T1000 (cell line): Measurements from ENCODE around the gene FTO.
"Not testable (repeated sequence)": the region's sequence is repeated elsewhere in the genome, so short reads cannot be mapped to it uniquely, and the experiment has no call there.

ENCODE experiments used
- DNase-seq: peaks from one replicate; lab custom pipeline; 2025; ENCODE audit warnings: mixed read lengths; lab: John Stamatoyannopoulos, UW

FTO gene

DNA sequence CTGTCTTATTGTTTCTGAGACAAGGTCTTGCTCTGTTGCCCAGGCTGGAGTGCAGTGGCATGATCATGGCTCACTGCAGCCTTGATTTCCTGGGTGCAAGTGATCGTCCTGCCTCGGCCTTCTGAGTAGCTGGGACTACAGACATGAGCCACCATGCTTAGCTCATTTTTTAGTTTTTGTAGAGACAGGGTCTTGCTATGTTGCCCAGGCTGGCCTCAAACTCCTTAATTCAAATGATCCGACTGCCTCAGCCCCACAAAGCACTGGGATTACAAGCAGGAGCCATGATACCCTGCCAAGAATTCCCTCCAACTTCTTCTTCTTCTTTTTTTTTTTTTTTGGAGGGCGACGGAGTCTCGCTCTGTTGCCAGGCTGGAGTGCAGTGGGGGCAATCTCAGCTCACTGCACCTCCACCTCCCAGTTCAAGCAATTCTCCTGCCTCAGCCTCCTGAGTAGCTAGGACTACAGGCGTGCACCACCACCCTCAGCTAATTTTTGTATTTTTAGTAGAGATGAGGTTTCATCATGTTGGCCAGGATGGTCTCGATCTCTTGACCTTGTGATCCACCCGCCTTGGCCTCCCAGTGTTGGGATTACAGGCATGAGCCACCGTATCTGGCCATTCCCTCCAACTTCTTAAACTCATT is 477.9 kb downstream of the FTO start:
- not testable (repeated sequence) for DNase-seq

DNA sequence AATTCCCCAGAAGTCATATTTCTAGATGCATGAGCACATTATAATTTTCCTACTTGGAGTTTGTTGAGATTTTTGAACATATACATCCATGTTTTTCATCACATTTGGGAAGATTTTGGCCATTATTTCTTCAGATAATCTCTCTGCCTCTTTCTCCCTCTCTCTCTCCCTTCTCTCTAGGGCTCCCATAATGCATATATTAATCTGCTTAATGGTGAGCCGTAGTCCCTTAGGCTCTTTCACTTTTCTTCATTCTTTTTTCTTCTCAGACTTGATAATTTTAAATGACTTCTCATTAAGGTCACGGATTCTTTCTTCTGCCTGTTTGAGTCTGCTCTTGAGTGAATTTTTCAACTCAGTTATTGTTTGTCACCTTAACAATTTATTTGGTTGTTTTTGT is 481.1 kb downstream of the FTO start:
- no peak for DNase-seq

DNA sequence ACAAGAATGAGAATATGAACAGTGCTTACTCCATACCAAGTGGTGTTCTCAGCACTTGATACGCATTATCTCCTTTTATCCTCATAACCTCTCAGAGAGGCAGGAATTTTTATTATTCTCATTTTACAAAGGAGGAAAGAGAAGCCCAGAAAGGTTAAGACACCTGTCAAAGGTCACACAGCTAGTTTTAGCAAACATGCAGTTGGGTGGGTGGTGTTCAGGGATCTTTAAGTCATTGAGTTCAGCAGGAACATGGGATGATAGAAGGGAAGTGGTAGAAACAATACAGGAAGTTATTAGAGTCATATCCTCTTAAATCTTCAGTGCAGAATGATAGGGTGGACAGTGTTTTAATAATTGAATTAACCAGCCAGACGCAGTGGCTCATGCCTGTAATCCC is 487.2 kb downstream of the FTO start:
- no peak for DNase-seq

DNA sequence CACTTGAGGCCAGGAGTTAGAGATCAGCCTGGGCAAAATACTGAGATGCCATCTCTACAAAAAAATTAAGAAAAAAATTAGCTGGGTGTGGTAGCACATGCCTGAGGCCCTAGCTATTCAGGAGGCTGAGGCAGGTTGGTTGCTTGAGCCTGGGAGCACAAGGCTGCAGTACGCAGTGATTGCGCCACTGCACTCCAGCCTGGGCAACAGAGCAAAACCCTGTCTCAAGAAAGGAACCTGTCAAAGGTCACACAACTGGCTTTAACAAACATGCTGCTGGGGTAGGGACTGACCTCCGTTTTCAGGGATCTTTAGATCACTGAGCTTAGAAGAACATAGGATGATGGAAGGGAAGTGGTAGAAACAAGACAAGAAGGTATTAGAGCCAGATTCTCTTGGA is 487.6 kb downstream of the FTO start:
- no peak for DNase-seq

DNA sequence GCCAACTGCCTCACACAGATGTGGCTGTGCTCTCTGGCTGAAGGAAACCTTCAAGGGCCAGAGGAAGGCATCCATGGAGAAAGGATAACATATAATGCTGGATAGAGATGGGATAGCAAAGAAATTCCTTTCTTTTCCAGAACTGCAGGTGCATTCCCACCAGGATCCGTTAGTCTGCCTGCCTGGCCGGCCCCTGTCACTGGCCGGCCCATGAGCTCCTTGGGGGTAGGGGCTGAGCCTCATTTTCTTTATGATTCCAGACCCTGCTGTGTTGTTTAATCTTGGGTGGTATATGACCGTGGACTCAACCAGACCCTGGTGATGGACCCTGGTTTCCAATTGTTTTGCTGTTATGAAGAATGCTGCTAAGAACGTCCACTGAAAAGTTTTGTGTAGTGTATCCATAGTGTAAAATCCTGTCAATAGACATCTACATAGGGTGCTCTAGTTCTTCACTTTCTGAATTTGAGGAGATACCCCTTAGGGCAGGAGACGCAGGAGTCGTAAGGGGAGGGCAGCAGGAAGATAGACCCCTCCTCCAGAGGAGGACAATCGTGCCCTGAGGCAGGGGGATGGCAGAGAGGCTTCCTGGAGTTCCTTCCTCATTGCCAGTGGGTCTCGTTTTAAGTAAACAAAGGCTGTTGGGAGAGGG is 489.2 kb downstream of the FTO start:
- no peak for DNase-seq

DNA sequence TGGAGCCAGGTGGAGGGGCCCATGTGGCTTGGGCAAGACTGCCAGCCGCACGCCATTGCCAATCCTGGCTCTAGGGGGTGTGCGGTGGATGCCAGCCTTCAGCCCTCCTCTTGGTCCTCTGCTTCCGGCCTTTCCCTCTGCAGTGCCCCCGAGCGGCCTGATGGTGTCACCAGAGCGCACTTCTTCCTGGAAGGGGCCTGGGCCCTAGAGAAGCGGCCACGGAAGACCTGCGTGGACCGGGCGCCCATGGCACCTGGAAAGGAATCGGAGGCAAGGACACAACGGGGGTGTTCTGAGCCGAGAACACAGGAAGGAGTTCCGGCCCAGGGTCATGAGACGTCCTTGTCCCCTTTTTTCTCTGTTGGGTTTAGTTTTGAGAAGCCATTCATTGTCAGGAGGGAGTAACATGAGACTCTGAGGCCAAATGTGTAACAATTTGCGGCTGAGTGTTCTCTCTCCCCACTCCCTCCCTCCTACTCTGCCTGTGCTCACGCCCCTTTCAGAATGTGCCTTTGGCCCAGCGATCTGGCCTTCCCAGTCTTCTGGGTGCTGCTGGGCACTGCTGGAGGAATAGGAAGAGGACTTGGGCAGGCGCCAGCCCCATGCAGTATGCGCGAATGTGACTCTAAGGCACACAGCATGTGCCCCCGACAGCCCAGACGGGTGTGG is 489.8 kb downstream of the FTO start:
- no peak for DNase-seq

DNA sequence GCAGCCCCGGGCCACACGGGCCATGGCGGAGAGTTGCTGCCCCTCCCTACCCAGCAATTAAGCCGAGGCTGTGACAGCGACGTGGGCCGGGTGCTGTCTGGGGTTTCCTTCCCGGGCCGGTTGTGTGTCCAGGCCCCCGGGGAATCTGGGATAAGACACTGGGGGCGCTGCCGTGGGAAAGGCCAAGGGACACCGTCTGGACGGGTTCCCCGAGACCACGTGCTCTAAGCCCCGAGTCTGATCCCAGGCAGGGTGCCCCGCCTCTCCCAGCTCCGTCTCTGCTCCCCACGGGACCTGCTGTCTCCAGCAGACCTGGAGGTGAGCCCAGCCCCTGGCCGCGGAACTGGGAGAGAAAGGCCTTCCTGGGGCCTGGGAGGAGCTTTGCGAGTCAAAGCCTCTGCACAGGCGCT is 490.4 kb downstream of the FTO start:
- DNase-seq = no peak

DNA sequence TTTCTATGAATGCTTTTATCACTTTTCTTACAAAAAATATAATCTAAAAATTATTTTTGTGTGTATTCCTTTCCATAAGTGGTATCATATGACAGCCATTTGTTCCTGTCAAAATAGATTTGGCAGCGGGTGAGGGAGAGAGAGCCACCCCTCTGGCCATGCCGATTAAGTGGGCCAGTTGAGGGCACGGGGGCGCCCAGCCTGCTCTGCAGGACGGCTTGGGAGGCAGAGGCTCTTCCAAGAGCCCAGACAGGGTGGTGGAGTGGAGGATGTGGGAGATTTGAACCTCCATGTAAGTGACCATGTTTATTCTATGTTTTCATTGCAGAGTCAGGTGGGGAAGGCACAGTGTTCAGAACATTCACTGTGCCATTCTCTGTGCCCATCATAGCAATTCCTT is 493.8 kb downstream of the FTO start:
- no peak for DNase-seq

DNA sequence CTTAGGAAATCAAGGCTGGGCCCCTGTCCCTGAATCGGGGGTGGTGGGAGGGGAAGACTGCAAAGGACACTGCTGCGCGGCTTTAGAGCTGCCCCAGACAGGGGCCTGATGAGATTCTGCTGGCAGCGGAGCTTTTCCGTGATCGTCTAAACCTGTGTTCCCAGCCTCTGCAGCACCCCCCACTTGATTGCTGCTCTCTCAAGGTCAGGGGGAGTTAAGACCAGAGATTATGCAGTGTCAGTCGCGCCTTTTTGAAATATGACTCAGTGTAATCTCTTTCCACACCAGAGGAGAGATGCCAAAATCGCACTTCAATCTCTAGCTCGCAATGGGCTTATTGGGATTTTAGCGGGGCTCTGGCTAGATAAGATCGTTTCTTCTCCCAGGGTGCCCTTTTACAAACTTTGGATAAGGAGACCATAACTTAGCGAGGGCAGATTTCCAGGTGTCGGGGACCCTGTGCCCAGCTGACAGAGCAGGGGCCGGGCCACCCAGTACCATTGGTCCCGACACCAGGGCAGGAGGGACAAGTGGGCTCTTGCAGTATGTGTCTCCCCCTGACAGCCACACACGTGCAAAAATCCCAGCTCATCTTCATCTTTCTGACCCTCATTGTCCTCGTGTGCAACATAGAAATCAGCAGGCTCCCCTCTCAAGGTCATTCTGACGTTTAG is 495.7 kb downstream of the FTO start:
- DNase-seq = no peak

DNA sequence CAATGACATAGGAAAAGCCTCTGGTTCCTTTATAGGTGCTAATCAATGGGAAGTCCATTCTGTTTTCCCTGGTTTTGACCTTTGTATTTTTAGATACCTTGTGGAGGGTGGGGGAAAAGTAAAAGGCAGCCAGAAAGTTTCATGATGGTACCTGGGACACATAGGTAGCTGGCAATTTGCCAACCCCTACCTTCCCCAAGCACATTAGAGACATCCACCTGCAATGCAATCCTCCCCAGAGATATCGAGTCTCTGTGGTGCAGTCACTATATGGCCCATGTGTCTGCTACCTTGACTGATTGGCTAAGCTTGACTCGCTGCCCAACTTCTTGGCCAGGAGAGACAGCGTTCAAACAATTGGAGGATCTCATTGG is 496.2 kb downstream of the FTO start:
- no peak for DNase-seq

DNA sequence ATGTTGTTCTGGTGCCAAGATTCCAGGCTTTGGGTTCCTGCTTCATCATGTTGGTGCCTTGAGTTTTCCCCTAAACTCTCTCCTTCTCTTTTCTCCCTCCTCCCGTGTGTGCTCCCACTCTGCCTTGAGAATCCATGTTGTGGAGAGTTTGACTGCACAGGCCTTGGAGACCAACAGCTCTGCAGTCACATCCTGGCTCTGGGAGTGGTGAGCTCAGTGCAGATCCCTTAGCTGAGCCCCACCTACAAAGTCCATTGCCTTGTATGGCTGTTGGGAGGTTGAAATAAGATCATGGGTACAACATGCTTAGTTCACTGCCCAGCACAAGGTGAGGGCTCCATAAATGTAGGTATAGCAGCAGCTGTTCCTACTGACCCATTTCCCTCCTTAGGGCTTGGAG is 496.8 kb downstream of the FTO start:
- no peak for DNase-seq

DNA sequence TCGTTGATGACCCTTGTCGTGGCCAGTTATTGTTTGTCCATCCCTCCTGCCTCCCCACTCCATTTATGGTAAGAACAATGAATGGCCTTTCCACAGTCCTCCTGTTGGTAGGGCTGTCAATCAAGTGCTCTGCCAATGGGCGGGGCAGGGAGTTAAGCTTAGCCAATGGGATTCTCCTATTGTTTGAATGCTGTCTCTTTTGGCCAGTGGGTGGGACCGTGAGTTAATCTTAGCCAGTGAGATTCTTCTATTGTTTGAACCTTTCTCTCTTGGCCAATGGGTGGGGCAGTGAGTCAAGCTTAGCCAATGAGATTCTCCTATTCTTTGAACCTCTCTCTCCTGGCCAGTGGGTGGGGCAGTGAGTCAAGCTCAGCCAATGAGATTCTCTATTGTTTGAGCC is 497.2 kb downstream of the FTO start:
- DNase-seq = no peak
